Measurements from ENCODE around the gene LGALS4. TPM values are rescaled to one million over a fixed set of nuclear protein-coding genes. Genes with fewer than 3 reads are reported as not detected.
"Not testable (repeated sequence)": the region's sequence is repeated elsewhere in the genome, so short reads cannot be mapped to it uniquely, and the experiment has no call there.

The LGALS4 gene
- 0.32 and 0.81 TPM in 2 replicates for total RNA-seq (2021)
- percentile 22 among the genes with signal in this experiment for Bru-seq, nascent RNA
- BruChase-seq, experiment 1, labeled RNA remaining after a 2-hour chase, result percentile 11 among the genes with signal in this experiment
- percentile 18 among the genes with signal in this experiment for BruChase-seq, experiment 2, labeled RNA remaining after a 6-hour chase
- long read RNA-seq, result 0 reads

GRCh38 chr19:38812841-38813320 lies at the start of gene LGALS4:
LGALS4 (minus strand) TSS chr19:38812945; CDS start chr19:38812886, 59 bp downstream.
- no TSS peak for BruUV-seq (replicated peaks)
- intact Hi-C loops (cut with micrococcal nuclease; ENCODE audit: unreplicated experiment), result no loop called here
- Histone ChIP-seq H3K27ac (ENCODE audit: low read depth, low read length, poor library complexity, severe bottlenecking) (no peak within 1 kb of the TSS), H3K27me3 (replicated peaks; ENCODE audit: insufficient read depth, low read depth, low read length, poor library complexity) (no peaks in the 10 kb centered on the region), H3K36me3 (ENCODE audit: insufficient read depth, low read length, poor library complexity, severe bottlenecking) (peaks cover 6% of the 10 kb centered on the region), H3K9me3 (ENCODE audit: low read depth, low read length, poor library complexity, severe bottlenecking) (no peaks in the 10 kb centered on the region), H3K4me1 (ENCODE audit: insufficient read depth, low read length, poor library complexity, severe bottlenecking) (no peaks in the 10 kb centered on the region), H3K4me3 (ENCODE audit: low read depth, low read length, poor library complexity, severe bottlenecking) (no peak within 1 kb of the TSS)
- no peak for DNase-seq (ENCODE audit: low spot score)
- ChIA-PET POLR2A (ENCODE audit: low non-redundant PET) (no interaction called here), CTCF (no interaction called here)
- no peak for TF ChIP-seq EZH2 (IDR thresholded peaks at IDR 0.05; ENCODE audit: borderline replicate concordance, low read depth, low read length, poor library complexity, severe bottlenecking)
- TF ChIP-seq CTCF (conservative IDR thresholded peaks at IDR 0.05; ENCODE audit: low read depth, low read length), result no peak

- intact Hi-C loops (cut with micrococcal nuclease; ENCODE audit: unreplicated experiment), result no loop called here
- ChIA-PET CTCF (no interaction called here), POLR2A (ENCODE audit: low non-redundant PET) (interaction anchor here (0.6 kb wide), 1 partner anchor 13 kb away, joined by 5 read pairs; no protein-coding TSS in a partner anchor)
- Histone ChIP-seq H3K27me3 (replicated peaks; ENCODE audit: insufficient read depth, low read depth, low read length, poor library complexity) (no peaks in the 10 kb centered on the region), H3K4me3 (ENCODE audit: low read depth, low read length, poor library complexity, severe bottlenecking) (no peak overlapping the region), H3K27ac (ENCODE audit: low read depth, low read length, poor library complexity, severe bottlenecking) (no peak overlapping the region), H3K9me3 (ENCODE audit: low read depth, low read length, poor library complexity, severe bottlenecking) (no peaks in the 10 kb centered on the region), H3K36me3 (ENCODE audit: insufficient read depth, low read length, poor library complexity, severe bottlenecking) (no peaks in the 10 kb centered on the region), H3K4me1 (ENCODE audit: insufficient read depth, low read length, poor library complexity, severe bottlenecking) (peaks cover 10% of the 10 kb centered on the region)
- no peak for TF ChIP-seq EZH2 (IDR thresholded peaks at IDR 0.05; ENCODE audit: borderline replicate concordance, low read depth, low read length, poor library complexity, severe bottlenecking)
- TF ChIP-seq CTCF (conservative IDR thresholded peaks at IDR 0.05; ENCODE audit: low read depth, low read length), result no peak
- no peak for DNase-seq (ENCODE audit: low spot score)
- no TSS peak for BruUV-seq (replicated peaks)
Observed at GRCh38 chr19:38861368-38861767, 48.6 kb upstream of the LGALS4 start.

GRCh38 chr19:38859631-38860204 lies 47.0 kb upstream of the LGALS4 start:
- intact Hi-C loops (cut with micrococcal nuclease; ENCODE audit: unreplicated experiment); DNase-seq (ENCODE audit: low spot score); H3K27ac ChIP-seq (ENCODE audit: low read depth, low read length, poor library complexity, severe bottlenecking); CTCF ChIA-PET; POLR2A ChIA-PET (ENCODE audit: low non-redundant PET); H3K4me3 ChIP-seq (ENCODE audit: low read depth, low read length, poor library complexity, severe bottlenecking); H3K9me3 ChIP-seq (ENCODE audit: low read depth, low read length, poor library complexity, severe bottlenecking); H3K36me3 ChIP-seq (ENCODE audit: insufficient read depth, low read length, poor library complexity, severe bottlenecking); H3K27me3 ChIP-seq (replicated peaks; ENCODE audit: insufficient read depth, low read depth, low read length, poor library complexity); BruUV-seq (replicated peaks): not testable (repeated sequence)
- H3K4me1 ChIP-seq (ENCODE audit: insufficient read depth, low read length, poor library complexity, severe bottlenecking), result peaks cover 10% of the 10 kb centered on the region

GRCh38 chr19:38856813-38857212 lies 44.1 kb upstream of the LGALS4 start:
- ChIA-PET POLR2A (ENCODE audit: low non-redundant PET) (no interaction called here), CTCF (no interaction called here)
- no peak overlapping the region for H3K27ac ChIP-seq (ENCODE audit: low read depth, low read length, poor library complexity, severe bottlenecking)
- no peak for DNase-seq (ENCODE audit: low spot score)
- no peaks in the 10 kb centered on the region for H3K4me1 ChIP-seq (ENCODE audit: insufficient read depth, low read length, poor library complexity, severe bottlenecking)
- no peaks in the 10 kb centered on the region for H3K9me3 ChIP-seq (ENCODE audit: low read depth, low read length, poor library complexity, severe bottlenecking)
- H3K27me3 ChIP-seq (replicated peaks; ENCODE audit: insufficient read depth, low read depth, low read length, poor library complexity), result no peaks in the 10 kb centered on the region
- intact Hi-C loops (cut with micrococcal nuclease; ENCODE audit: unreplicated experiment), result no loop called here
- H3K4me3 ChIP-seq (ENCODE audit: low read depth, low read length, poor library complexity, severe bottlenecking), result no peak overlapping the region
- TF ChIP-seq CTCF (conservative IDR thresholded peaks at IDR 0.05; ENCODE audit: low read depth, low read length) (no peak), EZH2 (IDR thresholded peaks at IDR 0.05; ENCODE audit: borderline replicate concordance, low read depth, low read length, poor library complexity, severe bottlenecking) (no peak)
- no TSS peak for BruUV-seq (replicated peaks)
- no peaks in the 10 kb centered on the region for H3K36me3 ChIP-seq (ENCODE audit: insufficient read depth, low read length, poor library complexity, severe bottlenecking)

- DNase-seq (ENCODE audit: low spot score); H3K4me1 ChIP-seq (ENCODE audit: insufficient read depth, low read length, poor library complexity, severe bottlenecking); CTCF ChIA-PET; BruUV-seq (replicated peaks); H3K9me3 ChIP-seq (ENCODE audit: low read depth, low read length, poor library complexity, severe bottlenecking); intact Hi-C loops (cut with micrococcal nuclease; ENCODE audit: unreplicated experiment); POLR2A ChIA-PET (ENCODE audit: low non-redundant PET); H3K27me3 ChIP-seq (replicated peaks; ENCODE audit: insufficient read depth, low read depth, low read length, poor library complexity); H3K27ac ChIP-seq (ENCODE audit: low read depth, low read length, poor library complexity, severe bottlenecking); H3K4me3 ChIP-seq (ENCODE audit: low read depth, low read length, poor library complexity, severe bottlenecking); H3K36me3 ChIP-seq (ENCODE audit: insufficient read depth, low read length, poor library complexity, severe bottlenecking): not testable (repeated sequence)
Observed at GRCh38 chr19:38855751-38856150, 43.0 kb upstream of the LGALS4 start.
